Stimulated activated CD4-positive, alpha-beta T cell treated with anti-CD3 and anti-CD28 coated beads, Interleukin-1b, Interleukin-23, amount 100 ng/mL, for 24 hours (primary cell): ENCODE measurements around the gene GAS2L2.

Experiments
- DNase-seq, 4 experiments: peaks; one replicate each; pipeline ENCODE4 v3.0.0-alpha.2; 2020; ENCODE audit warnings: low read depth in 4 of 4, low spot score in 1 of 4

GAS2L2 gene

DNA sequence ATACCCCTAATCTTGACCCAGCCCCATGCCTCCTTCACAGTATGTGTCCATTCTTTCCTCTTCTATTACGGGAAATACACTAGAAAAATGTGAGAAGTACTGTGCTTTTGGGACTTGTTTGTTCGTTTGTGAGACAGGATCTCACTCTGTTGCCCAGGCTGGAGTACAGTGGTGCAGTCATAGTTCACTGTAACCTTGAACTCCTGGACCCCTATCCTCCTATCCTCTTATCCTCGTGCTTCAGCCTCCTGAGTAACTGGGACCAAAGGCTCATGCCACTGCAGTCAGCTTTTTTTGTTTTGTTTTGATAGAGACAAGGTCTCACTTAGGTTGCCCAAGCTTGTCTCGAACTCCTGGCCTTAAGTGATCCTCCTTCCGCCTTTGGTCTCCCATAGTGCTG, 51.5 kb downstream of the GAS2L2 start:
- DNase-seq: no peak

DNA sequence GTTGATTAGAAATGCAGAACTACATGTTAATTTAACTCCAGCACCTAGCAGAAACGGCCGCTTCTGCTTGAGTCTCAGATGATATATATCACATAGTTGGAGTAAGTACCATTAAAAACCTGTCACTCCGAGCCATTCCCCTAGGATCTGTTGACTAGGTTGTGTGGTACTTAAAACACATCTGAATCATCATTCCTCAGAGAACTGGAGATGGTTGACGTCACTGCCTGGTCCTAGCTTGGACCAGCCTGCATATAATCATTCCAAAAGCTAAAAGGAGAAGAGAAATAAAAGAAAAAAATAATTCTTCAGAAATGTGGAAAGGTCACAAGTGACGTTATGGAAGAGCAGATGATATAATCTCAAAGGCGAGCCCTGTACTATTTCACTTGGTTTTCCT, 52.9 kb downstream of the GAS2L2 start:
- no peak for DNase-seq

DNA sequence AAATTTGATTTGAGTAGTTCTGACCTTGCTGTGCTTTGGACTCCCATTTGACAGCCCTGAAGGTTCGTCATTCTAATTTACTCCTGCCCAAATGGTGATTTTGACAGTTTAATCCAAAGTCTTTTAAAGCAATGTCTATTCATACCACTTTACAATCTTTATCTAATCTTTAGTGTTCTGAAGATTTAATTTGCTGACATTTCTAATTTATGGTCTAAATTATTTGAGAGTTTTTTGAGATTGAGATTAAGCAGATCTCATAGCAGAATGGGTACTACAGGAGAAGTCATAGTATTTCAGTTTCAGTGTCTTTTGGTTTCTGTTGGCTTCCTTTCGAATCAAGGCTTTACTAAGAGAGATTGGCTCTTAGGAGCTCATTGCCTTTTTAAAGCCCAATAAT, 54.2 kb downstream of the GAS2L2 start:
- no peak for DNase-seq

DNA sequence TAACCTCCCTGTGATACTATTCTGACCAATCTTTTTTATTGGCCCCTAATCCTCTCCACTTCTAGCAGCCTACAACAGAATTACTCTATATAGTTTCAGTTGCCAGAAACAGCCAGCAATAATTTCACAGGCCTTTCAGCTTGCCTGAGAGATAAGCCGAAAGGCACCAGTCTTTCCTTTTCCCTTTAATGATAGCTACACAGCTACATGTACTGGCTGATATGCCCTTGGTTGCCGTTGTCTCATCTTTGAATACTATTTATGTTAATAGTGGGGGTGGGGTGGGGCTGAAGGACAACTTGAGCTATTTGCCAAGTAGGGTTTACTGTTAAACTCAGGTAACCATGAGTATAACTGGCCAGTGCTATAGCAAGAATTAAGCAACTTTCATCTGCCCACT, 57.4 kb downstream of the GAS2L2 start:
- DNase-seq: no peak

DNA sequence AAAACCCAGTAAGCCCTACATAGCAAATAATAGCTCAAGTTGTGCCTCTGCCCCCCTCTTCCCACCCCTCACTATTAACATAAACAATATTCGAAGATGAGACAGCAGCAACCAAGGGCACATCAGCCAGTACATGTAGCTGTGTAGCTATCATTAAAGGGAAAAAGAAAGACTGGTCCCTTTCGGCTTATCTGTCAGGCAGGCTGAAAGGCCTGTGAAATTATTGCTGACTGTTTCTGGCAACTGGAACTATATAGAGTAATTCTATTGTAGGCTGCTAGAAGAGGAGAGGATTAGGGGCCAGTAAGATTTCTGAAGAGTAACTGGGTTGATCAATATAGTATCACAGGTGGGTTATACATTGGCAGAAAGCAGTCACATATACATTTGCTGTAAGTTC, 58.1 kb downstream of the GAS2L2 start:
- DNase-seq: no peak
